Measurements from ENCODE around the gene UHRF2. TPM values are rescaled to one million over a fixed set of nuclear protein-coding genes. Genes with fewer than 3 reads are reported as not detected.

The UHRF2 gene
- total and polyA plus RNA-seq, 2 donors (not counting 3 experiments of a cell fraction or from before 2014, with no cell fraction given), result 63.5 to 101 TPM

- ChIA-PET CTCF (interaction anchor here (0.9 to 4.0 kb wide), 13 partner anchors 13 to 171 kb away, joined by 3 to 23 read pairs (median 7); no protein-coding TSS in a partner anchor), POLR2A (interaction anchor here (0.7 to 1.6 kb wide), 3 partner anchors 12 to 154 kb away, joined by 3 to 5 read pairs (median 3); no protein-coding TSS in a partner anchor)
- Histone ChIP-seq H4K20me1 (replicated peaks; ENCODE audit: control insufficient read depth, extremely low read depth, insufficient read depth, low read length) (peaks cover 7% of the 10 kb centered on the region), H3K4me2 (ENCODE audit: insufficient read depth, low read length) (peak overlapping the region; percentile 98), H3K9me3 (replicated peaks; ENCODE audit: control insufficient read depth, insufficient read depth, low read length) (no peaks in the 10 kb centered on the region), H3K79me2 (ENCODE audit: control insufficient read depth, insufficient read depth, low read length) (peaks cover 55% of the 10 kb centered on the region), H3K9me1 (replicated peaks; ENCODE audit: control insufficient read depth, extremely low read depth, insufficient read depth, low read length) (no peaks in the 10 kb centered on the region), H3K4me1 (ENCODE audit: control insufficient read depth, extremely low read depth, insufficient read depth, low read length) (peaks cover 24% of the 10 kb centered on the region), H3K36me3 (ENCODE audit: control insufficient read depth in 2 of 2, extremely low read depth in 1 of 2, insufficient read depth in 2 of 2, low read length in 2 of 2) (peaks cover 0 to 2% of the 10 kb centered on the region in 2 experiments), H3K27me3 (ENCODE audit: control insufficient read depth in 2 of 2, insufficient read depth in 2 of 2, low read length in 2 of 2) (no peaks in the 10 kb centered on the region), H3K9ac (replicated peaks; ENCODE audit: extremely low read depth, insufficient read depth, low read length) (peak overlapping the region; percentile 99), H3K4me3 (replicated peaks in 1 of 3; ENCODE audit: insufficient read depth in 1 of 3, low read depth in 1 of 3, low read length in 3 of 3) (peak overlapping the region; percentile 53 to 100 (median 98)), H2AFZ (ENCODE audit: low read depth, low read length) (no peak overlapping the region), H3K27ac (ENCODE audit: insufficient read depth, low read depth, low read length) (peak overlapping the region; percentile 91)
- FAIRE-seq, result no peak
- TF ChIP-seq CTCF (IDR thresholded peaks at IDR 0.05; ENCODE audit: extremely low read depth in 1 of 2, insufficient read depth in 1 of 2, low read depth in 1 of 2, low read length in 2 of 2), result no peak
- TF ChIP-seq MYC (IDR thresholded peaks at IDR 0.05; ENCODE audit: low read depth, low read length), result no peak
- TF ChIP-seq JUN (IDR thresholded peaks at IDR 0.05; ENCODE audit: borderline replicate concordance, insufficient read depth, insufficient read length, low read depth), result no peak
- no peak for TF ChIP-seq EZH2 (IDR thresholded peaks at IDR 0.05; ENCODE audit: borderline replicate concordance, low read depth, low read length, severe bottlenecking)
- dilution Hi-C loops (cut with MboI; ENCODE audit: extremely low pct_ligation_motif_present, low sequenced_read_pairs) (no loop called here), intact Hi-C loops (cut with micrococcal nuclease) (loop anchor here (1.0 to 10.0 kb wide), 11 partner anchors 37 to 406 kb away; a partner anchor contains a TSS)
- DNase-seq (ENCODE audit: low read depth, low spot score), result no peak
- BruUV-seq (replicated peaks), result no TSS peak
Observed at GRCh38 chr9:6413365-6414246, 607 bp downstream of the UHRF2 start.
